ENCODE results near the gene TTI1.

TTI1 gene

GRCh38 chr20:38075161-38075998, 42.1 kb upstream of the TTI1 start:
- DNase-seq (ENCODE audit: low read depth): no peak
- no peak overlapping the region for H3K4me3 ChIP-seq (ENCODE audit: low read depth, low read length)
- TF ChIP-seq CTCF (IDR thresholded peaks at IDR 0.05; ENCODE audit: control insufficient read depth, extremely low read depth, insufficient read depth): no peak

- TF ChIP-seq CTCF (IDR thresholded peaks at IDR 0.05; ENCODE audit: control insufficient read depth, extremely low read depth, insufficient read depth): peak; percentile 35
- no peak for DNase-seq (ENCODE audit: low read depth)
- H3K4me3 ChIP-seq (ENCODE audit: low read depth, low read length): no peak overlapping the region
Measured at GRCh38 chr20:38073307-38074071, 40.2 kb upstream of the TTI1 start.

- DNase-seq (ENCODE audit: low read depth): no peak
- H3K4me3 ChIP-seq (ENCODE audit: low read depth, low read length): no peak overlapping the region
- TF ChIP-seq CTCF (IDR thresholded peaks at IDR 0.05; ENCODE audit: control insufficient read depth, extremely low read depth, insufficient read depth): no peak
Measured at GRCh38 chr20:38072898-38073297, 39.6 kb upstream of the TTI1 start.

- no peak for TF ChIP-seq CTCF (IDR thresholded peaks at IDR 0.05; ENCODE audit: control insufficient read depth, extremely low read depth, insufficient read depth)
- no peak for DNase-seq (ENCODE audit: low read depth)
- no peak overlapping the region for H3K4me3 ChIP-seq (ENCODE audit: low read depth, low read length)
Measured at GRCh38 chr20:38067717-38068365, 34.6 kb upstream of the TTI1 start.

- no peak for TF ChIP-seq CTCF (IDR thresholded peaks at IDR 0.05; ENCODE audit: control insufficient read depth, extremely low read depth, insufficient read depth)
- no peak for DNase-seq (ENCODE audit: low read depth)
- no peak overlapping the region for H3K4me3 ChIP-seq (ENCODE audit: low read depth, low read length)
Measured at GRCh38 chr20:38066969-38067716, 33.9 kb upstream of the TTI1 start.

GRCh38 chr20:38065764-38066375, 32.6 kb upstream of the TTI1 start:
- DNase-seq (ENCODE audit: low read depth): peak; percentile 83
- TF ChIP-seq CTCF (IDR thresholded peaks at IDR 0.05; ENCODE audit: control insufficient read depth, extremely low read depth, insufficient read depth): no peak
- no peak overlapping the region for H3K4me3 ChIP-seq (ENCODE audit: low read depth, low read length)
